Esophagus muscularis mucosa (tissue), 4 donors: Measurements from ENCODE around the gene MYO16. TPM values are rescaled to one million over a fixed set of nuclear protein-coding genes. Genes with fewer than 3 reads are reported as not detected.
A peak's percentile ranks its signal among the peaks of the same experiment; 100 is the strongest.

Source experiments
- DNase-seq: peaks from one replicate; pipeline ENCODE4 v3.0.0-alpha.2; 2017; ENCODE audit errors: extremely low spot score
- H3K27ac ChIP-seq, 4 donors: fragments of 200-600 bp; sonication (generic); replicated peaks in 1 of 4; 1 replicate in 3 of 4; 2 replicates in 1 of 4; pipeline ENCODE4 v1.5.1; 2016 to 2019; ENCODE audit warnings: mild to moderate bottlenecking in 1 of 4
- H3K27me3 ChIP-seq, 4 donors: fragments of 200-600 bp; sonication (generic); one replicate each; pipeline versions ENCODE4 v1.5.1 to v1.6.0; 2016 to 2019
- H3K36me3 ChIP-seq, 4 donors: fragments of 200-600 bp; sonication (generic); one replicate each; pipeline ENCODE4 v1.5.1; 2016 to 2019
- H3K4me1 ChIP-seq, 4 donors: fragments of 200-600 bp; sonication (generic); one replicate each; pipeline ENCODE4 v1.5.1; 2016 to 2019
- H3K4me3 ChIP-seq, 4 donors: fragments of 200-600 bp; sonication (generic); 1 replicate in 2 of 4; 2 replicates in 2 of 4; pipeline ENCODE4 v1.5.1; 2016 to 2019; ENCODE audit warnings: mild to moderate bottlenecking in 4 of 4, moderate library complexity in 1 of 4
- H3K9me3 ChIP-seq, 4 donors: fragments of 200-600 bp; sonication (generic); 1 replicate in 3 of 4; 2 replicates in 1 of 4; pipeline ENCODE4 v1.5.1; 2016 to 2019
- CTCF ChIP-seq, 3 experiments: fragments of 200-600 bp in 2 of 3; fragments of 450-650 bp in 1 of 3; sonication (generic) in 2 of 3; IDR thresholded peaks; one replicate each; pipeline ENCODE4 v1.5.1; 2017 to 2019; ENCODE audit warnings: antibody characterized with exemption in 3 of 3, mild to moderate bottlenecking in 2 of 3, moderate library complexity in 1 of 3
- EP300 ChIP-seq: sonication (generic); formaldehyde crosslinking; IDR thresholded peaks from one replicate; pipeline ENCODE4 v1.6.1; 2017; ENCODE audit warnings: antibody characterized with exemption
- POLR2A ChIP-seq: fragments of 450-650 bp; IDR thresholded peaks from one replicate; pipeline ENCODE4 v1.6.1; 2017; ENCODE audit warnings: antibody characterized with exemption, moderate library complexity, mild to moderate bottlenecking, low read depth
- POLR2AphosphoS5 ChIP-seq, 2 donors: sonication (generic); formaldehyde crosslinking; IDR thresholded peaks; one replicate each; pipeline ENCODE4 v1.6.1; 2017; ENCODE audit warnings: antibody characterized with exemption in 2 of 2
- WGBS: methylation state at CpG from one replicate; pipeline ENCODE4 v1.1.5; 2018; 5-methylcytosine and 5-hydroxymethylcytosine counted together
- intact Hi-C: fragments of 100-400 bp; cut with DNase I; formaldehyde crosslinking; loops from one replicate; pipeline ENCODE4 v1.15.1; 2023
- total RNA-seq, 4 donors: library from RNA; depleted of rRNA; stranded (reverse); fragments of >200 nt; gene quantifications; one replicate each; pipeline versions ENCODE4 v1.1.0 to v1.2.1, GENCODE V29; 2016

Gene MYO16
- total RNA-seq, 4 donors from 2014 or later: 1.2 to 3.7 (median 1.8) TPM

- WGBS: 86% methylated on average over 2 of the region's 2 CpGs
- intact Hi-C loops: no loop called here
- TF ChIP-seq EP300: no peak
- TF ChIP-seq CTCF (IDR thresholded peaks at IDR 0.05): no peak
- TF ChIP-seq POLR2A: no peak
- no peak for TF ChIP-seq POLR2AphosphoS5 (IDR thresholded peaks at IDR 0.05)
- no peaks in the 10 kb centered on the region for H3K36me3 ChIP-seq
- H3K4me3 ChIP-seq: no peak overlapping the region
- no peaks in the 10 kb centered on the region for H3K4me1 ChIP-seq
- H3K27me3 ChIP-seq: no peaks in the 10 kb centered on the region
- H3K27ac ChIP-seq: no peak overlapping the region
- no peak for DNase-seq
- no peaks in the 10 kb centered on the region for H3K9me3 ChIP-seq
Observed at GRCh38 chr13:109209526-109209925, 580.1 kb downstream of the MYO16 start.

DNA sequence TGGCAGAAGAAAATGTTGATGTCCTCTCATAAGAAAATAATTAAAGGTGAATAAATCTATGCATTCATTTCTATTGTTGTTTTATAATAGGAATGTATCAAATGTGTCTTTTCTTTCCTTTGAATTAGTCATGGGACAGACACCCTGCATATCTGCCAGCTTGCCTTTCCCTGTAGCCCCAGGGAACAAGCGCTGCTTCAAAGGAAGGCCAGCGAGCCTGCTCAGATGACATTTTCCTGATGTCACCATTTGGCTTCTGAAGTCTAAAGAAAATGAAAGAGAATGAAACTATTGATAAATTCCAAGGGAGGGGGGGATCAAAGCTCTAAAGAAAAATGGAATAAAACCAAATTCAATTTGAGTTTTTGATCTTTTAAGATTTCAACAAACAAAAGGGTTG lies 582.2 kb downstream of the MYO16 start:
- Histone ChIP-seq H3K27me3 (no peaks in the 10 kb centered on the region), H3K9me3 (peaks cover 0 to 3% (median 0%) of the 10 kb centered on the region in 4 donors), H3K4me1 (peaks cover 0 to 4% (median 0%) of the 10 kb centered on the region in 4 donors), H3K36me3 (no peaks in the 10 kb centered on the region), H3K4me3 (no peak overlapping the region), H3K27ac (no peak overlapping the region)
- TF ChIP-seq POLR2AphosphoS5 (IDR thresholded peaks at IDR 0.05) (no peak), EP300 (no peak), POLR2A (no peak), CTCF (IDR thresholded peaks at IDR 0.05) (no peak)
- DNase-seq: no peak
- WGBS: 77% methylated on average over 2 of the region's 2 CpGs
- intact Hi-C loops: no loop called here

GRCh38 chr13:109212650-109213049 lies 583.2 kb downstream of the MYO16 start:
- H3K36me3 ChIP-seq: no peaks in the 10 kb centered on the region
- intact Hi-C loops: no loop called here
- TF ChIP-seq EP300 (no peak), POLR2AphosphoS5 (IDR thresholded peaks at IDR 0.05) (no peak), CTCF (IDR thresholded peaks at IDR 0.05) (no peak), POLR2A (no peak)
- no peak overlapping the region for H3K4me3 ChIP-seq
- H3K4me1 ChIP-seq: peaks cover 0 to 4% (median 0%) of the 10 kb centered on the region in 4 donors
- WGBS: 82% methylated on average over 4 of the region's 4 CpGs
- no peak for DNase-seq
- H3K27me3 ChIP-seq: no peaks in the 10 kb centered on the region
- H3K9me3 ChIP-seq: peaks cover 0 to 3% (median 0%) of the 10 kb centered on the region in 4 donors
- no peak overlapping the region for H3K27ac ChIP-seq

- no peak overlapping the region for H3K27ac ChIP-seq
- H3K4me1 ChIP-seq: peaks cover 0 to 4% (median 0%) of the 10 kb centered on the region in 4 donors
- no peaks in the 10 kb centered on the region for H3K27me3 ChIP-seq
- WGBS: 92% methylated on average over 5 of the region's 5 CpGs
- H3K4me3 ChIP-seq: no peak overlapping the region
- intact Hi-C loops: no loop called here
- H3K36me3 ChIP-seq: no peaks in the 10 kb centered on the region
- no peak for DNase-seq
- peaks cover 0 to 3% (median 0%) of the 10 kb centered on the region in 4 donors for H3K9me3 ChIP-seq
- TF ChIP-seq EP300 (no peak), CTCF (IDR thresholded peaks at IDR 0.05) (no peak), POLR2AphosphoS5 (IDR thresholded peaks at IDR 0.05) (no peak), POLR2A (no peak)
Observed at GRCh38 chr13:109213714-109214113, 584.3 kb downstream of the MYO16 start.

- no peaks in the 10 kb centered on the region for H3K27me3 ChIP-seq
- DNase-seq: no peak
- no peak overlapping the region for H3K4me3 ChIP-seq
- peaks cover 0 to 4% (median 0%) of the 10 kb centered on the region in 4 donors for H3K4me1 ChIP-seq
- peaks cover 0 to 3% (median 0%) of the 10 kb centered on the region in 4 donors for H3K9me3 ChIP-seq
- H3K36me3 ChIP-seq: no peaks in the 10 kb centered on the region
- WGBS: 78% methylated on average over 2 of the region's 2 CpGs
- peak overlapping the region in 3 of 4 donors; percentile 7 to 55 (median 32) for H3K27ac ChIP-seq
- intact Hi-C loops: no loop called here
- no peak for TF ChIP-seq CTCF (IDR thresholded peaks at IDR 0.05)
- no peak for TF ChIP-seq POLR2A
- TF ChIP-seq EP300: no peak
- no peak for TF ChIP-seq POLR2AphosphoS5 (IDR thresholded peaks at IDR 0.05)
Observed at GRCh38 chr13:109214393-109214792, 585.0 kb downstream of the MYO16 start.
